H9 (cell line): ENCODE measurements around the gene STX5. TPM values are rescaled to one million over a fixed set of nuclear protein-coding genes. Genes with fewer than 3 reads are reported as not detected.
A peak's percentile ranks its signal among the peaks of the same experiment; 100 is the strongest.

Source experiments
- DNase-seq: peaks from one replicate; pipeline ENCODE4 v3.0.0-alpha.2; 2017
- H2AFZ ChIP-seq: one replicate; pipeline ENCODE4 v1.6.1; 2013; ENCODE audit warnings: mild to moderate bottlenecking, low read length, control low read depth, moderate library complexity
- H2AK5ac ChIP-seq: 2 replicates; pipeline ENCODE4 v1.6.1; 2013; ENCODE audit warnings: low read length, control low read depth, mixed read lengths; ENCODE audit not compliant: insufficient read length
- H2BK120ac ChIP-seq: one replicate; pipeline ENCODE4 v1.6.1; 2013; ENCODE audit warnings: low read depth, mild to moderate bottlenecking, low read length, control low read depth, inconsistent platforms; ENCODE audit not compliant: poor library complexity, severe bottlenecking
- H2BK12ac ChIP-seq: 2 replicates; pipeline ENCODE4 v1.6.1; 2013; ENCODE audit warnings: low read length, control low read depth, mixed read lengths, low read depth; ENCODE audit not compliant: insufficient read length
- H2BK15ac ChIP-seq: 2 replicates; pipeline ENCODE4 v1.6.1; 2013; ENCODE audit warnings: low read depth, low read length, control low read depth
- H2BK20ac ChIP-seq: one replicate; pipeline ENCODE4 v1.6.1; 2013; ENCODE audit warnings: low read depth, mild to moderate bottlenecking, low read length, control low read depth, inconsistent platforms; ENCODE audit not compliant: poor library complexity, severe bottlenecking
- H2BK5ac ChIP-seq: 2 replicates; pipeline ENCODE4 v1.6.1; 2013; ENCODE audit warnings: low read length, control low read depth, mixed read lengths; ENCODE audit not compliant: insufficient read length
- H3K14ac ChIP-seq: 2 replicates; pipeline ENCODE4 v1.6.1; 2013; ENCODE audit warnings: low read length, control low read depth; ENCODE audit not compliant: insufficient read depth
- H3K18ac ChIP-seq: 2 replicates; pipeline ENCODE4 v1.6.1; 2013; ENCODE audit warnings: low read depth, mild to moderate bottlenecking, mixed read lengths, low read length, control low read depth; ENCODE audit not compliant: insufficient read length
- H3K23ac ChIP-seq: 2 replicates; pipeline ENCODE4 v1.6.1; 2013; ENCODE audit warnings: low read length, control low read depth, mixed read lengths, low read depth; ENCODE audit not compliant: insufficient read length
- H3K23me2 ChIP-seq: 2 replicates; pipeline ENCODE4 v1.6.1; 2013; ENCODE audit warnings: low read depth, mild to moderate bottlenecking, mixed read lengths, low read length, control low read depth; ENCODE audit not compliant: insufficient read length, poor library complexity, severe bottlenecking
- H3K27ac ChIP-seq: 2 replicates; pipeline ENCODE4 v1.5.1; 2013; ENCODE audit warnings: low read length, control low read depth, mixed read lengths, low read depth; ENCODE audit not compliant: insufficient read length
- H3K27me3 ChIP-seq: 2 replicates; pipeline ENCODE4 v1.6.1; 2013; ENCODE audit warnings: low read length, control low read depth, inconsistent platforms; ENCODE audit not compliant: insufficient read depth
- H3K4ac ChIP-seq: 2 replicates; pipeline ENCODE4 v1.6.1; 2013; ENCODE audit warnings: low read depth, mild to moderate bottlenecking, control low read depth, inconsistent platforms, low read length, moderate library complexity
- H3K4me1 ChIP-seq: 2 replicates; pipeline ENCODE4 v1.6.1; 2013; ENCODE audit warnings: low read length, control low read depth, inconsistent platforms; ENCODE audit not compliant: insufficient read depth
- H3K4me2 ChIP-seq: 2 replicates; pipeline ENCODE4 v1.6.1; 2013; ENCODE audit warnings: low read length, control low read depth, mixed read lengths; ENCODE audit not compliant: insufficient read length, insufficient read depth
- H3K56ac ChIP-seq: 2 replicates; pipeline ENCODE4 v1.6.1; 2013; ENCODE audit warnings: low read depth, mild to moderate bottlenecking, mixed read lengths, low read length, control low read depth; ENCODE audit not compliant: insufficient read length
- H3K79me1 ChIP-seq: 2 replicates; pipeline ENCODE4 v1.6.1; 2013; ENCODE audit warnings: low read depth, mild to moderate bottlenecking, moderate library complexity, low read length, control low read depth, inconsistent platforms; ENCODE audit not compliant: insufficient read depth, poor library complexity, severe bottlenecking
- H3K79me2 ChIP-seq: 2 replicates; pipeline ENCODE4 v1.6.1; 2013; ENCODE audit warnings: low read length, control low read depth, inconsistent platforms; ENCODE audit not compliant: insufficient read depth
- H3K9ac ChIP-seq: 2 replicates; pipeline ENCODE4 v1.6.1; 2013; ENCODE audit warnings: low read length, control low read depth, mixed read lengths; ENCODE audit not compliant: insufficient read length; ENCODE audit errors: extremely low read depth
- H3K9me3 ChIP-seq: one replicate; pipeline ENCODE4 v1.6.1; 2013; ENCODE audit warnings: low read depth, low read length, inconsistent platforms; ENCODE audit not compliant: control insufficient read depth
- H3T11ph ChIP-seq: one replicate; pipeline ENCODE4 v1.6.1; 2013; ENCODE audit warnings: mild to moderate bottlenecking, low read length, control low read depth, inconsistent platforms
- H4K20me1 ChIP-seq: one replicate; pipeline ENCODE4 v1.6.1; 2013; ENCODE audit not compliant: control insufficient read depth, insufficient read length, insufficient read depth
- H4K5ac ChIP-seq: 2 replicates; pipeline ENCODE4 v1.6.1; 2013; ENCODE audit warnings: low read depth, mild to moderate bottlenecking, mixed read lengths, low read length, control low read depth; ENCODE audit not compliant: insufficient read length
- H4K8ac ChIP-seq: replicated peaks from 2 replicates; pipeline ENCODE4 v1.6.1; 2013; ENCODE audit warnings: low read length, control low read depth, mixed read lengths, low read depth; ENCODE audit not compliant: insufficient read length
- H4K91ac ChIP-seq: 2 replicates; pipeline ENCODE4 v1.6.1; 2013; ENCODE audit warnings: low read depth, mild to moderate bottlenecking, moderate library complexity, mixed read lengths, low read length, control low read depth; ENCODE audit not compliant: insufficient read length
- H3K27ac Mint-ChIP-seq, 3 experiments: 2 replicates in 2 of 3; 3 replicates in 1 of 3; pipeline ENCODE4 v1.8.0; 2020 to 2021; ENCODE audit warnings: mixed read lengths in 3 of 3, mild to moderate bottlenecking in 1 of 3, moderate library complexity in 1 of 3
- H3K27me3 Mint-ChIP-seq: 2 replicates; pipeline ENCODE4 v1.8.0; 2021; ENCODE audit warnings: low read depth, mild to moderate bottlenecking, moderate library complexity, mixed read lengths
- H3K36me3 Mint-ChIP-seq, 3 experiments: 2 replicates in 2 of 3; 3 replicates in 1 of 3; pipeline ENCODE4 v1.8.0; 2020 to 2021; ENCODE audit warnings: low read depth in 3 of 3, mixed read lengths in 3 of 3; ENCODE audit not compliant: insufficient read depth in 1 of 3
- H3K4me1 Mint-ChIP-seq, 2 experiments: 2 replicates each; pipeline ENCODE4 v1.8.0; 2020; ENCODE audit warnings: mixed read lengths in 2 of 2
- H3K4me3 Mint-ChIP-seq, 2 experiments: 2 replicates in 1 of 2; 3 replicates in 1 of 2; pipeline ENCODE4 v1.8.0; 2020 to 2021; ENCODE audit warnings: mild to moderate bottlenecking in 2 of 2, mixed read lengths in 2 of 2, moderate library complexity in 1 of 2
- H3K9me3 Mint-ChIP-seq, 2 experiments: 2 replicates in 1 of 2; 3 replicates in 1 of 2; pipeline ENCODE4 v1.8.0; 2020; ENCODE audit warnings: mild to moderate bottlenecking in 2 of 2, mixed read lengths in 2 of 2, moderate library complexity in 1 of 2
- WGBS: extraction: QIAGEN DNeasy Blood & Tissue Kit; methylation state at CpG from one replicate; pipeline ENCODE4 v1.1.7; 2013; ENCODE audit warnings: missing lambda C conversion rate, low lambda C conversion rate, mixed read lengths; ENCODE audit not compliant: insufficient read length; ENCODE audit errors: extremely low coverage; 5-methylcytosine and 5-hydroxymethylcytosine counted together
- total RNA-seq: library from RNA; stranded (reverse); gene quantifications from 2 replicates; pipeline ENCODE4 v1.2.1, GENCODE V29; 2021
- TF ChIP-seq, protein P1 (sequence below): fragments of 200-600 bp; sonication (generic); conservative IDR thresholded peaks from 3 replicates; pipeline ENCODE4 v1.8.0; 2021; ENCODE audit warnings: antibody characterized with exemption, mild to moderate bottlenecking

STX5 gene
- total RNA-seq, 1 experiment from 2014 or later, result 33.5 TPM

DNA sequence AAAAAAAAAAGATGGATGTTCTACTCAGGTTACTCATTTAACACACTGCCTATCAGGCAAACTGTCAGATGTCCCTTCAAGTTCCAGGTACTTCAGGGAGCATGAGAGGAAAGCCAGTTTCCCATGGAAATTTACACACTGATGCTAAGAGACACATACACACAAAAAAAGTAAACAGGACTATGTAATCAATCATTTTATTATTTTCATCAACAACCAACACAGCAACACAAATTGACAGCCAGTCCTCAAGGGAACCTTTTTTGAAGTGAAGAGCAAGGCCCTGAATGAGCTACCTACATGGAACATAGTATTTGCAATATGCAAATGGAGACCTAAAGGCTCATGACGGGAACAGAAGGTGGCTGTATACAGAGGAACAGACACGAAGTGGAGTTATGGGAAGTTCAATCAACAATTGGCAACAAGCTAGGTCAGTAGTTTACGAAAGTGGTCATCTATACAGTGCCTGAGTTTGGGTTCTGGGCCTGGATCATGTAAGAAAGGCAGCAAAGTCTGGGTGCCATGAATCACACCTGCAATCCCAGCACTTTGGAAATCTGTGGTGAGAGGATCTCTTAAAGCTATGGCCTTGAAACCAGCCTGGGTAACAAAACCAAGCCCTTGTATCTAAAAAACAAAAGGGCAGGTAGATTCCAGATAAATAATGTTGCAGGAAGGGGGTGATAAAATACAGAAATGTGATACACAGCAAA lies 20.1 kb upstream of the STX5 start:
- Histone ChIP-seq H3K14ac (no peak overlapping the region), H2AK5ac (no peak overlapping the region), H2BK120ac (no peak overlapping the region), H3K23me2 (peaks cover 8% of the 10 kb centered on the region), H3K79me1 (no peaks in the 10 kb centered on the region), H3K18ac (no peak overlapping the region), H3K4ac (no peak overlapping the region), H3K56ac (no peak overlapping the region), H4K5ac (no peak overlapping the region), H4K20me1 (no peaks in the 10 kb centered on the region), H3K4me1 (no peaks in the 10 kb centered on the region; the same call in 1 of the 2 replicates), H2BK20ac (no peak overlapping the region), H2BK5ac (no peak overlapping the region), H4K91ac (no peak overlapping the region), H3K79me2 (peaks cover 34% of the 10 kb centered on the region), H3T11ph (no peak overlapping the region), H3K9me3 (no peaks in the 10 kb centered on the region), H4K8ac (no peak overlapping the region), H3K27me3 (no peaks in the 10 kb centered on the region), H3K4me2 (peak overlapping the region; percentile 11), H2BK15ac (no peak overlapping the region), H2BK12ac (no peak overlapping the region), H3K23ac (no peak overlapping the region), H3K9ac (no peak overlapping the region), H2AFZ (no peak overlapping the region), H3K27ac (peak overlapping the region; percentile 15)
- peaks cover 39 to 50% (median 45%) of the 10 kb centered on the region in 3 experiments for H3K36me3 Mint-ChIP-seq
- no CpG with 5 or more reads among the region's 3 CpGs for WGBS
- TF ChIP-seq, protein P1, sequence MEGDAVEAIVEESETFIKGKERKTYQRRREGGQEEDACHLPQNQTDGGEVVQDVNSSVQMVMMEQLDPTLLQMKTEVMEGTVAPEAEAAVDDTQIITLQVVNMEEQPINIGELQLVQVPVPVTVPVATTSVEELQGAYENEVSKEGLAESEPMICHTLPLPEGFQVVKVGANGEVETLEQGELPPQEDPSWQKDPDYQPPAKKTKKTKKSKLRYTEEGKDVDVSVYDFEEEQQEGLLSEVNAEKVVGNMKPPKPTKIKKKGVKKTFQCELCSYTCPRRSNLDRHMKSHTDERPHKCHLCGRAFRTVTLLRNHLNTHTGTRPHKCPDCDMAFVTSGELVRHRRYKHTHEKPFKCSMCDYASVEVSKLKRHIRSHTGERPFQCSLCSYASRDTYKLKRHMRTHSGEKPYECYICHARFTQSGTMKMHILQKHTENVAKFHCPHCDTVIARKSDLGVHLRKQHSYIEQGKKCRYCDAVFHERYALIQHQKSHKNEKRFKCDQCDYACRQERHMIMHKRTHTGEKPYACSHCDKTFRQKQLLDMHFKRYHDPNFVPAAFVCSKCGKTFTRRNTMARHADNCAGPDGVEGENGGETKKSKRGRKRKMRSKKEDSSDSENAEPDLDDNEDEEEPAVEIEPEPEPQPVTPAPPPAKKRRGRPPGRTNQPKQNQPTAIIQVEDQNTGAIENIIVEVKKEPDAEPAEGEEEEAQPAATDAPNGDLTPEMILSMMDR, result no peak
- H3K4me1 Mint-ChIP-seq, result peaks cover 20 to 35% of the 10 kb centered on the region in 2 experiments
- H3K9me3 Mint-ChIP-seq, result peaks cover 14% of the 10 kb centered on the region in 2 experiments
- peaks cover 5% of the 10 kb centered on the region; the same call in 1 of the 2 replicates for H3K27me3 Mint-ChIP-seq
- DNase-seq, result no peak
- H3K27ac Mint-ChIP-seq, result peak overlapping the region; percentile 9 to 98 (median 31); a peak in 5 of 7 replicates
- peak overlapping the region; percentile 99 for H3K4me3 Mint-ChIP-seq
